H1 (cell line): Measurements from ENCODE around the gene DOK7. TPM values are rescaled to one million over a fixed set of nuclear protein-coding genes. Genes with fewer than 3 reads are reported as not detected.

ENCODE experiments used
- CTCF ChIA-PET: fragments of 300-600 bp; sonication (Branson Sonifier 250); formaldehyde crosslinking; loops from one replicate; lab custom pipeline; 2021; ENCODE audit not compliant: partially characterized antibody; lab: Charles Lee
- POLR2A ChIA-PET: fragments of 300-600 bp; sonication (Branson Sonifier 250); formaldehyde crosslinking; loops from one replicate; lab custom pipeline; 2021; ENCODE audit warnings: inconsistent platforms; ENCODE audit not compliant: partially characterized antibody; lab: Charles Lee
- DNase-seq, 2 experiments: peaks; one replicate each; pipeline versions ENCODE4 v3.0.0 to v3.0.0-alpha.2; 2010 to 2022; ENCODE audit warnings: low spot score in 2 of 2, low read depth in 1 of 2, mixed read lengths in 1 of 2
- FAIRE-seq: peaks from 2 replicates; lab custom pipeline; 2011; peaks lifted over from hg19 to GRCh38; lab: Jason Lieb, UNC
- H2AFZ ChIP-seq: 2 replicates; pipeline ENCODE4 v1.8.1; 2012; ENCODE audit warnings: low read length, inconsistent platforms
- H2AK5ac ChIP-seq: 2 replicates; pipeline ENCODE4 v1.6.1; 2013; ENCODE audit warnings: low read depth, low read length
- H2BK120ac ChIP-seq: replicated peaks from 2 replicates; pipeline ENCODE3; 2013; ENCODE audit warnings: low read depth, low read length, inconsistent platforms
- H2BK12ac ChIP-seq: 2 replicates; pipeline ENCODE4 v1.6.1; 2013; ENCODE audit warnings: low read depth, low read length
- H2BK15ac ChIP-seq: 2 replicates; pipeline ENCODE4 v1.6.1; 2013; ENCODE audit warnings: low read length
- H2BK20ac ChIP-seq: 2 replicates; pipeline ENCODE4 v1.6.1; 2013; ENCODE audit warnings: low read length
- H2BK5ac ChIP-seq: 2 replicates; pipeline ENCODE4 v1.6.1; 2013; ENCODE audit warnings: low read depth, low read length
- H3K14ac ChIP-seq: 2 replicates; pipeline ENCODE4 v1.6.1; 2013; ENCODE audit warnings: inconsistent platforms; ENCODE audit not compliant: insufficient read length
- H3K18ac ChIP-seq: 2 replicates; pipeline ENCODE4 v1.6.1; 2013; ENCODE audit warnings: low read length; ENCODE audit errors: extremely low read depth
- H3K23ac ChIP-seq: 2 replicates; pipeline ENCODE4 v1.6.1; 2013; ENCODE audit warnings: inconsistent platforms; ENCODE audit not compliant: insufficient read length
- H3K23me2 ChIP-seq: 2 replicates; pipeline ENCODE4 v1.6.1; 2013; ENCODE audit warnings: low read depth, low read length
- H3K27ac ChIP-seq: 2 replicates; pipeline ENCODE4 v1.6.1; 2011; ENCODE audit warnings: low read depth, low read length, inconsistent platforms
- H3K27me3 ChIP-seq, 4 experiments: replicated peaks in 1 of 4; 1 replicate in 1 of 4; 2 replicates in 3 of 4; pipeline versions ENCODE4 v1.6.1 to v1.8.1; 2011 to 2013; ENCODE audit warnings: low read length in 3 of 4, mild to moderate bottlenecking in 3 of 4, inconsistent platforms in 2 of 4, mixed read lengths in 2 of 4, moderate library complexity in 1 of 4; ENCODE audit not compliant: control insufficient read depth in 3 of 4, insufficient read depth in 3 of 4; ENCODE audit errors: extremely low read depth in 1 of 4
- H3K36me3 ChIP-seq, 4 experiments: 2 replicates each; pipeline versions ENCODE4 v1.6.1 to v1.8.1; 2011 to 2013; ENCODE audit warnings: mild to moderate bottlenecking in 4 of 4, low read length in 3 of 4, moderate library complexity in 2 of 4, control low read depth in 1 of 4, inconsistent platforms in 1 of 4; ENCODE audit not compliant: insufficient read depth in 4 of 4, control insufficient read depth in 2 of 4
- H3K4ac ChIP-seq: replicated peaks from 2 replicates; pipeline ENCODE3; 2013; ENCODE audit warnings: low read length, low read depth, mixed read lengths, inconsistent platforms; ENCODE audit not compliant: insufficient read length
- H3K4me1 ChIP-seq, 4 experiments: replicated peaks in 1 of 4; 1 replicate in 1 of 4; 2 replicates in 3 of 4; pipeline versions ENCODE4 v1.6.1 to v1.8.1; 2011 to 2013; ENCODE audit warnings: low read length in 3 of 4, inconsistent platforms in 2 of 4, mixed read lengths in 1 of 4; ENCODE audit not compliant: insufficient read depth in 4 of 4, control insufficient read depth in 3 of 4
- H3K4me2 ChIP-seq, 2 experiments: 2 replicates each; pipeline versions ENCODE4 v1.6.1 to v1.8.1; 2011 to 2013; ENCODE audit warnings: low read depth in 2 of 2, low read length in 2 of 2, control low read depth in 1 of 2, inconsistent platforms in 1 of 2, mild to moderate bottlenecking in 1 of 2; ENCODE audit not compliant: insufficient read depth in 1 of 2
- H3K4me3 ChIP-seq, 4 experiments: fragments of 200-600, 300-600 bp in 1 of 4; sonication (generic), shearing (Covaris generic), sonication (Bioruptor Twin) in 1 of 4; 2 replicates each; pipeline versions ENCODE4 v1.5.1 to v1.8.1; 2011 to 2016; ENCODE audit warnings: low read length in 4 of 4, low read depth in 3 of 4, control low read depth in 2 of 4, inconsistent platforms in 2 of 4, mild to moderate bottlenecking in 2 of 4, mixed read lengths in 1 of 4, moderate library complexity in 1 of 4; ENCODE audit not compliant: insufficient read depth in 2 of 4; ENCODE audit errors: extremely low read depth in 1 of 4
- H3K56ac ChIP-seq: replicated peaks from 2 replicates; pipeline ENCODE3; 2013; ENCODE audit warnings: low read depth, mild to moderate bottlenecking, mixed read lengths, low read length, inconsistent platforms; ENCODE audit not compliant: insufficient read length
- H3K79me1 ChIP-seq: 2 replicates; pipeline ENCODE4 v1.6.1; 2013; ENCODE audit warnings: low read depth, low read length, control low read depth
- H3K79me2 ChIP-seq, 2 experiments: 2 replicates each; pipeline versions ENCODE4 v1.6.1 to v1.8.1; 2012 to 2013; ENCODE audit warnings: low read length in 2 of 2, mild to moderate bottlenecking in 2 of 2, inconsistent platforms in 1 of 2; ENCODE audit not compliant: insufficient read depth in 2 of 2, control insufficient read depth in 1 of 2
- H3K9ac ChIP-seq, 4 experiments: replicated peaks in 1 of 4; 1 replicate in 1 of 4; 2 replicates in 3 of 4; pipeline versions ENCODE4 v1.6.1 to v1.8.1; 2011 to 2013; ENCODE audit warnings: low read depth in 3 of 4, low read length in 3 of 4, control low read depth in 2 of 4, mild to moderate bottlenecking in 2 of 4, moderate library complexity in 2 of 4, inconsistent platforms in 1 of 4; ENCODE audit errors: extremely low read depth in 1 of 4
- H3K9me3 ChIP-seq, 2 experiments: 2 replicates each; pipeline versions ENCODE4 v1.6.1 to v1.8.1; 2012 to 2013; ENCODE audit warnings: mild to moderate bottlenecking in 2 of 2, moderate library complexity in 2 of 2, control low read depth in 1 of 2, inconsistent platforms in 1 of 2, low read depth in 1 of 2, low read length in 1 of 2, mixed read lengths in 1 of 2; ENCODE audit not compliant: insufficient read depth in 2 of 2
- H4K20me1 ChIP-seq, 2 experiments: replicated peaks in 1 of 2; 2 replicates each; pipeline versions ENCODE3 to v1.8.1; 2011 to 2013; ENCODE audit warnings: inconsistent platforms in 2 of 2, low read length in 2 of 2, mild to moderate bottlenecking in 1 of 2; ENCODE audit not compliant: insufficient read depth in 2 of 2, control insufficient read depth in 1 of 2
- H4K5ac ChIP-seq: 2 replicates; pipeline ENCODE4 v1.6.1; 2013; ENCODE audit warnings: low read length, low read depth, mixed read lengths, inconsistent platforms; ENCODE audit not compliant: insufficient read length
- H4K8ac ChIP-seq: 2 replicates; pipeline ENCODE4 v1.8.0; 2013; ENCODE audit warnings: mild to moderate bottlenecking, moderate library complexity, low read length, inconsistent platforms; ENCODE audit not compliant: insufficient read depth; ENCODE audit errors: extremely low read depth
- H4K91ac ChIP-seq: replicated peaks from 2 replicates; pipeline ENCODE3; 2013; ENCODE audit warnings: low read length, mixed read lengths, inconsistent platforms; ENCODE audit not compliant: insufficient read length
- BRCA1 ChIP-seq: IDR thresholded peaks from 2 replicates; pipeline ENCODE4 v1.6.1; 2012; ENCODE audit warnings: low read depth, low read length, improper control_type of control experiment
- CHD1 ChIP-seq: IDR thresholded peaks from 2 replicates; pipeline ENCODE4 v1.6.1; 2012; ENCODE audit warnings: low read depth, low read length, improper control_type of control experiment
- CTBP2 ChIP-seq: IDR thresholded peaks from 2 replicates; pipeline ENCODE4 v1.7.0; 2011; ENCODE audit warnings: borderline replicate concordance, mild to moderate bottlenecking, moderate library complexity, mixed read lengths, low read length; ENCODE audit not compliant: insufficient read depth, insufficient read length
- FOSL1 ChIP-seq: IDR thresholded peaks from 2 replicates; pipeline ENCODE4 v1.6.1; 2011; ENCODE audit warnings: mild to moderate bottlenecking, low read depth, low read length, moderate library complexity; ENCODE audit not compliant: insufficient read depth
- JUN ChIP-seq: IDR thresholded peaks from 2 replicates; pipeline ENCODE4 v1.6.1; 2011; ENCODE audit warnings: low read depth, mild to moderate bottlenecking, improper control_type of control experiment, low read length
- JUND ChIP-seq: IDR thresholded peaks from 2 replicates; pipeline ENCODE4 v1.6.1; 2011; ENCODE audit warnings: mild to moderate bottlenecking, improper control_type of control experiment, low read length
- MAX ChIP-seq: IDR thresholded peaks from 2 replicates; pipeline ENCODE4 v1.6.1; 2012; ENCODE audit warnings: inconsistent platforms
- POLR2AphosphoS5 ChIP-seq: IDR thresholded peaks from 2 replicates; pipeline ENCODE4 v1.6.1; 2011; ENCODE audit warnings: low read depth, low read length
- POU5F1 ChIP-seq: IDR thresholded peaks from 2 replicates; pipeline ENCODE4 v1.6.1; 2011; ENCODE audit warnings: low read depth, mild to moderate bottlenecking, low read length, moderate library complexity
- RXRA ChIP-seq: IDR thresholded peaks from 2 replicates; pipeline ENCODE4 v1.6.1; 2011; ENCODE audit warnings: low read depth, mild to moderate bottlenecking, low read length, moderate library complexity; ENCODE audit not compliant: insufficient read depth
- SAP30 ChIP-seq: fragments of 300-600 bp; sonication (generic); IDR thresholded peaks from 2 replicates; pipeline ENCODE4 v1.7.1; 2012; ENCODE audit warnings: low read length, moderate library complexity, mild to moderate bottlenecking, inconsistent platforms; ENCODE audit not compliant: insufficient read depth, insufficient replicate concordance
- SP2 ChIP-seq: IDR thresholded peaks from 2 replicates; pipeline ENCODE4 v1.6.1; 2012; ENCODE audit warnings: mild to moderate bottlenecking, low read length, inconsistent platforms
- SUZ12 ChIP-seq: fragments of 200-600 bp; sonication (generic); IDR thresholded peaks from 2 replicates; pipeline ENCODE4 v1.6.1; 2012; ENCODE audit warnings: mild to moderate bottlenecking, inconsistent platforms, low read length, moderate library complexity, mixed read lengths
- TAF7 ChIP-seq: optimal IDR thresholded peaks from 2 replicates; pipeline ENCODE3; 2011; ENCODE audit warnings: low read depth, mild to moderate bottlenecking, inconsistent platforms, low read length, moderate library complexity, borderline replicate concordance
- WGBS, 2 experiments: shearing (Covaris generic) in 1 of 2; methylation state at CpG; one replicate each; pipeline versions ENCODE4 v1.1.6 to v1.1.7; 2013 to 2015; ENCODE audit warnings: low lambda C conversion rate in 2 of 2, mixed read lengths in 2 of 2, inconsistent platforms in 1 of 2, low coverage in 1 of 2, missing lambda C conversion rate in 1 of 2; ENCODE audit not compliant: insufficient replicate concordance in 2 of 2, insufficient coverage in 1 of 2, insufficient read length in 1 of 2; ENCODE audit errors: extremely low coverage in 1 of 2, missing lambda C conversion rate in 1 of 2; 5-methylcytosine and 5-hydroxymethylcytosine counted together
- polyA plus RNA-seq, 7 experiments: library from polyadenylated mRNA; depleted of rRNA in 3 of 7; stranded (reverse) in 5 of 7; unstranded in 2 of 7; fragments of >200 nt in 5 of 7; fragments of 200-250 nt in 2 of 7; gene quantifications; 1 replicate in 5 of 7; 2 replicates in 1 of 7; 4 replicates in 1 of 7; pipeline versions ENCODE4 v1.2.1 to v1.2.3, GENCODE V29; 2011 to 2013; ENCODE audit warnings: missing spikeins in 2 of 7, mixed read lengths in 2 of 7
- total RNA-seq: library from RNA; stranded (reverse); fragmentation: NEBNext Ultra II Directional; extraction: Animal tissue kit (Norgen Biotek cat#: 25700); gene quantifications from 2 replicates; pipeline ENCODE4 v1.2.1, GENCODE V29; 2021

The DOK7 gene
- total and polyA plus RNA-seq, 2 of the 8 experiments (the other 6 are each of a cell fraction or from before 2014, with no cell fraction given), result 0.32 TPM; not detected in 1

- no peak overlapping the region for H3K9ac ChIP-seq
- H2BK15ac ChIP-seq, result no peak overlapping the region
- H3K36me3 ChIP-seq, result no peaks in the 10 kb centered on the region
- no peak for FAIRE-seq
- WGBS, 2 experiments, result 88% methylated on average over 5 of the region's 5 CpGs; no CpG with 5 or more reads in 1 of the 2 experiments
- ChIA-PET POLR2A (no interaction called here), CTCF (interaction anchor here (0.9 to 2.5 kb wide), 3 partner anchors 16 to 115 kb away, joined by 3 to 9 read pairs (median 4); no protein-coding TSS in a partner anchor)
- H4K8ac ChIP-seq, result no peak overlapping the region
- no peak overlapping the region for H2AK5ac ChIP-seq
- H3K56ac ChIP-seq, result no peak overlapping the region
- H3K27me3 ChIP-seq, result peaks cover 7 to 63% (median 38%) of the 10 kb centered on the region in 4 experiments
- no peaks in the 10 kb centered on the region for H3K9me3 ChIP-seq
- H3K4me1 ChIP-seq, result peaks cover 0 to 6% (median 0%) of the 10 kb centered on the region in 4 experiments; a peak in 1 of 7 replicates
- no peak overlapping the region for H3K23ac ChIP-seq
- H4K5ac ChIP-seq, result no peak overlapping the region
- no peaks in the 10 kb centered on the region for H3K79me1 ChIP-seq
- H3K4ac ChIP-seq, result no peak overlapping the region
- H3K23me2 ChIP-seq, result no peaks in the 10 kb centered on the region; the same call in 1 of the 2 replicates
- no peak overlapping the region for H3K4me3 ChIP-seq
- H2BK12ac ChIP-seq, result no peak overlapping the region
- H2BK20ac ChIP-seq, result no peak overlapping the region
- no peaks in the 10 kb centered on the region for H3K79me2 ChIP-seq
- H4K91ac ChIP-seq, result no peak overlapping the region
- no peak overlapping the region for H2AFZ ChIP-seq
- H2BK120ac ChIP-seq, result no peak overlapping the region
- no peak overlapping the region for H2BK5ac ChIP-seq
- no peak overlapping the region for H3K18ac ChIP-seq
- no peak overlapping the region for H3K4me2 ChIP-seq
- peaks cover 2 to 4% of the 10 kb centered on the region in 2 experiments for H4K20me1 ChIP-seq
- no peak for DNase-seq
- no peak overlapping the region for H3K27ac ChIP-seq
- no peak overlapping the region for H3K14ac ChIP-seq
- no peak for TF ChIP-seq CTBP2
- TF ChIP-seq BRCA1, result no peak
- no peak for TF ChIP-seq JUND
- TF ChIP-seq MAX, result no peak
- TF ChIP-seq RXRA, result no peak
- TF ChIP-seq CHD1, result no peak
- no peak for TF ChIP-seq SAP30
- no peak for TF ChIP-seq SUZ12
- TF ChIP-seq SP2, result no peak
- no peak for TF ChIP-seq TAF7
- TF ChIP-seq FOSL1, result no peak
- TF ChIP-seq POLR2AphosphoS5, result no peak
- TF ChIP-seq POU5F1, result no peak
- TF ChIP-seq JUN, result no peak
Observed at GRCh38 chr4:3460926-3461325, 2.2 kb upstream of the DOK7 start.
